GM10266 (cell line): Measurements from ENCODE around the gene DYNLL1.

Experiments used
- DNase-seq: peaks from one replicate; pipeline ENCODE4 v3.0.0; 2012; ENCODE audit errors: extremely low spot score
- TF ChIP-seq, protein P1 (sequence below): IDR thresholded peaks from 2 replicates; pipeline ENCODE4 v1.5.1; 2012; ENCODE audit warnings: mild to moderate bottlenecking, low read depth; ENCODE audit not compliant: control insufficient read depth, insufficient read depth; ENCODE audit errors: missing control alignments

DYNLL1 gene

DNA sequence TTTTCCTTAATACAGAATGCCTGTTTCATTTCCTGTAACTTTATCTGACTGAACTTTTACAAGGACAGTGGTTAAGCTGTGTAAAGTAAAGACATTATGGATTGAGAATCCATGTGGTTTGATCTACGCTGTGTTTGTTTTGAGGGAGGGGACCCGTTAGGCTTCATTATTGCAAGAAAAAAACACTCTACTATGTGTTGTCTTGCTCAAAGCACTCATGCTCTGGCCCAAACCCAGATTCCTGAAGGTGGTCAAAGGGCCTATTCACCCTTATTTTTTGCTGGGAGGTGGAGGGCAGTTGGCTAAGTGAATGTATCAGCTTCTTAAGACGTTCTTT, 50.1 kb downstream of the DYNLL1 start:
- DNase-seq, result no peak
- TF ChIP-seq, protein P1, sequence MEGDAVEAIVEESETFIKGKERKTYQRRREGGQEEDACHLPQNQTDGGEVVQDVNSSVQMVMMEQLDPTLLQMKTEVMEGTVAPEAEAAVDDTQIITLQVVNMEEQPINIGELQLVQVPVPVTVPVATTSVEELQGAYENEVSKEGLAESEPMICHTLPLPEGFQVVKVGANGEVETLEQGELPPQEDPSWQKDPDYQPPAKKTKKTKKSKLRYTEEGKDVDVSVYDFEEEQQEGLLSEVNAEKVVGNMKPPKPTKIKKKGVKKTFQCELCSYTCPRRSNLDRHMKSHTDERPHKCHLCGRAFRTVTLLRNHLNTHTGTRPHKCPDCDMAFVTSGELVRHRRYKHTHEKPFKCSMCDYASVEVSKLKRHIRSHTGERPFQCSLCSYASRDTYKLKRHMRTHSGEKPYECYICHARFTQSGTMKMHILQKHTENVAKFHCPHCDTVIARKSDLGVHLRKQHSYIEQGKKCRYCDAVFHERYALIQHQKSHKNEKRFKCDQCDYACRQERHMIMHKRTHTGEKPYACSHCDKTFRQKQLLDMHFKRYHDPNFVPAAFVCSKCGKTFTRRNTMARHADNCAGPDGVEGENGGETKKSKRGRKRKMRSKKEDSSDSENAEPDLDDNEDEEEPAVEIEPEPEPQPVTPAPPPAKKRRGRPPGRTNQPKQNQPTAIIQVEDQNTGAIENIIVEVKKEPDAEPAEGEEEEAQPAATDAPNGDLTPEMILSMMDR, result no peak
